Stimulated activated CD4-positive, alpha-beta T cell treated with anti-CD3 and anti-CD28 coated beads, Interleukin-15, amount 100 ng/mL, for 24 hours (primary cell): ENCODE results near the gene SHROOM2.
"Not testable (repeated sequence)": the region's sequence is repeated elsewhere in the genome, so short reads cannot be mapped to it uniquely, and the experiment has no call there.

Source experiments
- DNase-seq: peaks from one replicate; pipeline ENCODE4 v3.0.0-alpha.2; 2020

SHROOM2 gene, protein sequence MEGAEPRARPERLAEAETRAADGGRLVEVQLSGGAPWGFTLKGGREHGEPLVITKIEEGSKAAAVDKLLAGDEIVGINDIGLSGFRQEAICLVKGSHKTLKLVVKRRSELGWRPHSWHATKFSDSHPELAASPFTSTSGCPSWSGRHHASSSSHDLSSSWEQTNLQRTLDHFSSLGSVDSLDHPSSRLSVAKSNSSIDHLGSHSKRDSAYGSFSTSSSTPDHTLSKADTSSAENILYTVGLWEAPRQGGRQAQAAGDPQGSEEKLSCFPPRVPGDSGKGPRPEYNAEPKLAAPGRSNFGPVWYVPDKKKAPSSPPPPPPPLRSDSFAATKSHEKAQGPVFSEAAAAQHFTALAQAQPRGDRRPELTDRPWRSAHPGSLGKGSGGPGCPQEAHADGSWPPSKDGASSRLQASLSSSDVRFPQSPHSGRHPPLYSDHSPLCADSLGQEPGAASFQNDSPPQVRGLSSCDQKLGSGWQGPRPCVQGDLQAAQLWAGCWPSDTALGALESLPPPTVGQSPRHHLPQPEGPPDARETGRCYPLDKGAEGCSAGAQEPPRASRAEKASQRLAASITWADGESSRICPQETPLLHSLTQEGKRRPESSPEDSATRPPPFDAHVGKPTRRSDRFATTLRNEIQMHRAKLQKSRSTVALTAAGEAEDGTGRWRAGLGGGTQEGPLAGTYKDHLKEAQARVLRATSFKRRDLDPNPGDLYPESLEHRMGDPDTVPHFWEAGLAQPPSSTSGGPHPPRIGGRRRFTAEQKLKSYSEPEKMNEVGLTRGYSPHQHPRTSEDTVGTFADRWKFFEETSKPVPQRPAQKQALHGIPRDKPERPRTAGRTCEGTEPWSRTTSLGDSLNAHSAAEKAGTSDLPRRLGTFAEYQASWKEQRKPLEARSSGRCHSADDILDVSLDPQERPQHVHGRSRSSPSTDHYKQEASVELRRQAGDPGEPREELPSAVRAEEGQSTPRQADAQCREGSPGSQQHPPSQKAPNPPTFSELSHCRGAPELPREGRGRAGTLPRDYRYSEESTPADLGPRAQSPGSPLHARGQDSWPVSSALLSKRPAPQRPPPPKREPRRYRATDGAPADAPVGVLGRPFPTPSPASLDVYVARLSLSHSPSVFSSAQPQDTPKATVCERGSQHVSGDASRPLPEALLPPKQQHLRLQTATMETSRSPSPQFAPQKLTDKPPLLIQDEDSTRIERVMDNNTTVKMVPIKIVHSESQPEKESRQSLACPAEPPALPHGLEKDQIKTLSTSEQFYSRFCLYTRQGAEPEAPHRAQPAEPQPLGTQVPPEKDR (N-terminal part only)

DNA sequence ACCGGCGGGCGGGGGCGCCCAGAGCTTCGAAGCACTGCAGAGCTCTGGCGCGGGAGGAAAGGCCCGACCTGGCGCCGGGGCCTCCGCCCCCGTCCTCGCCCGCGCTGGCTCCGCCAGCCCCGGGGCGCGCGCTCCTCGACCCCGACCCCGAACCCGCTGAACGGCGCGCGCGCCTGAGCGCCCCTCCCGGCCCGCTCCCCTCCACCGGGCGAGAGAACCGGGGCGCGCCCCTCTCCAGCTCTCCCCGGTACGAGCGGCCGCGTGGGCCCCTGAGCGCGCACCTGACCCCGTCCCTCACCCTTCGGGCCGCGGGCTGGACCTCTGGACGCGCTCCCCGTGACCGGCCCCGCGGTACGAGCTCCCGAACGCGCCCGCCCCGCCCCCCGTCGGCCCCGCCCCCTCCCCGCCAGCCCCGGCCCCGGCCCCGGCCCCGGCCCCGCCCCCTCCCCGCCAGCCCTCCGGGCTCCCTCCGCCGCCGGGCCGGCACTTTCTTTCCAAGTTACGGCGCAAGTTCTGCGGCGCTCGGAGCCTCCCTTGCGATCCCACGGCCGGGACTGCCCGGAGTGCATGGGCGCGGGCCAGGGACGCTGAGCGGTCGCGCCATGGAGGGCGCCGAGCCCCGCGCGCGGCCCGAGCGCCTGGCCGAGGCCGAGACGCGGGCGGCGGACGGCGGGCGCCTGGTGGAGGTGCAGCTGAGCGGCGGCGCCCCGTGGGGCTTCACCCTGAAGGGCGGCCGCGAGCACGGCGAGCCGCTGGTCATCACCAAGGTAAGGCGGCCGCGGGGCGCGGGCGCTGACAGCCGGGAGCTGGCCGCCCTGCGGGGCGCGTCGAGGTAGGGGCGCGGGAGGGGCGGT, at the start of gene SHROOM2:
SHROOM2 (plus strand) TSS at position 486 of the 854 bp plus-strand sequence; CDS start at position 603, 117 bp downstream.
- DNase-seq, result peak; percentile 10

DNA sequence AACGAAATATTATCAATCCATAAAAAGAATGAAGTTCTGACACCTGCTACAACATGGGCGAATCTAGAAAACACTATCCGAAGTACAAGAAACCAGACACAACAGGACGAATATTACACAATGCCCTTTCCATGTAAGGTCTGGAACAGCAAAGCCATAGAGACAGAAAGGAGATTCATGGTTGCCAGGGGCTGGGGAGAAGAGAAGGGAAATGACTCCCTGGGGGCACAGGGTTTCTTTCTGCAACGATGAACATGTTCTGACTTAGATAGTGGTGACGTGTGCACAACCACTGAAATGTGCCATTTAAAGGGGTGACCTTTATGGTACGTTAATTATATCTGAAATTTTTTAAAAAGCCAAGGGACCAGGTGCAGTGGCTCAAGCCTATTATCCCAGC, 48.9 kb upstream of the SHROOM2 start:
- no peak for DNase-seq

DNA sequence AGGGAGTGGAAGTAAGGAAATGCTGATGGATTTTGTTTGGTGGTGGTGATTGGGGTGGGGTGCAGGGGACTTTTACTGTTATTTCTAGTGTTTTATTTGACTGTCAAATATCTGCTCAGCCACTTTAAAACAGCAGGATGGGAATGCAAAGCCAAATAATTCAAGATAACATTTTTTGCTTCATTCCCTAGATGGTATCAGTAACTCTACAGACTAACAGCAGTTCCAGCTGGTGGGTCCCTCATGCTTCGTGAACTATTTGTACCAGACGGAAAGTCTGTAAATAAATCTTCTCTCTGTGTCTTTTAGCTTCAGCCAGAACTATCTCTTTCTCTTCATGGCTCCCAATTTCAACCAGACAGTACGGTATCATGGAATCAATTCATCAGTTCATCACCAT, 48.1 kb upstream of the SHROOM2 start:
- no peak for DNase-seq

DNA sequence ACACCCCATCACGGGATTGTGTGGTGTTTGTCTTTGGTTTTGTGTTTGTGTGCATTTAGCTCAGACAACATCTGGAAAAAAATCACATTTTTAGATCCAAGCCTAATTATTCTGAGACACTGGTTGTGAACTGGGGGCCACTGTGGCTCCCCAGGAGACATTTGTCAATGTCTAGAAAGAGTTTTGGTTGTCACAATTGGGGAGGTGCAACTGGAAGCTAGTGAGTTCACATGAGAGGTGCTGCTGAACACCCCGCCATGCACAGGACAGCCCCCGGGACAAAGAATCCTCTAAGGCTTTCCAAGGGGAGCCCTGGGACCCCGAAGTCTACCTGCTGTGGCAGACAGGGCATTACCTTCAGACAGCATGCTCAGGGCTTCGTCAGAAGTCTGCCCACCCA, 47.1 kb upstream of the SHROOM2 start:
- no peak for DNase-seq

DNA sequence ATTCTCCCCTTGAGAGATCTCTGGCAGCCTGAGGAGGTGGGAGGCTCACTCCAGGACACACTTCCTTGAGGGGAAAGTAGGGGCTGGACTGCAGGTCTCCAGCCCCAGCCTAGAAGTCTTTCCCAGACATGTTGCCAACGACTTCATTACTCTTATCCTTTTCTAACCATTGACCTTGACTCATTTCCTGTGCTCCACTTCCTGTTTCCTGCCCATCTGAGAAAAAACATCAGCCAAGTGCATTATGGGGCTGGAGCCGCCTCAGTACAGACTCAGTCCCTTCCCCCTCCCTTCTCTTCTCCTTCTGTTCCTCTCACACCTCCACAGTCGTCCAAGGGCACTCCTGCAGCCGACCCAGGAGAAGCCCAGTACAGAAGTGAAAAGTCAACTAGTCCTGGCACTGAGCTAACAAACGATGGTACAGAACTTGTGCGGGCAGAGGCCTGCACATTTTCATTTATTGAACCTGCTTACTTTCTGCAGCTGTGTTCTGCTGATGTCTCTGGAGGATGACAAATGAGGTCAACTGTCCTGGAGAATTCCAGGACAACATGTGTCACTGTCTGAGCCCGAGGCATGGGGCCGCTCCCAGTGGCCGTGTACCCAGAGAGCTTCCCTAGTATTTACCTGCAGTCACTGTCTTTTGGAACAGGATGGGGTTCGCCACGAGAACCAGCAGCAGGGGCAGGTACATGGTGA, 40.7 kb upstream of the SHROOM2 start:
- DNase-seq, result no peak

DNA sequence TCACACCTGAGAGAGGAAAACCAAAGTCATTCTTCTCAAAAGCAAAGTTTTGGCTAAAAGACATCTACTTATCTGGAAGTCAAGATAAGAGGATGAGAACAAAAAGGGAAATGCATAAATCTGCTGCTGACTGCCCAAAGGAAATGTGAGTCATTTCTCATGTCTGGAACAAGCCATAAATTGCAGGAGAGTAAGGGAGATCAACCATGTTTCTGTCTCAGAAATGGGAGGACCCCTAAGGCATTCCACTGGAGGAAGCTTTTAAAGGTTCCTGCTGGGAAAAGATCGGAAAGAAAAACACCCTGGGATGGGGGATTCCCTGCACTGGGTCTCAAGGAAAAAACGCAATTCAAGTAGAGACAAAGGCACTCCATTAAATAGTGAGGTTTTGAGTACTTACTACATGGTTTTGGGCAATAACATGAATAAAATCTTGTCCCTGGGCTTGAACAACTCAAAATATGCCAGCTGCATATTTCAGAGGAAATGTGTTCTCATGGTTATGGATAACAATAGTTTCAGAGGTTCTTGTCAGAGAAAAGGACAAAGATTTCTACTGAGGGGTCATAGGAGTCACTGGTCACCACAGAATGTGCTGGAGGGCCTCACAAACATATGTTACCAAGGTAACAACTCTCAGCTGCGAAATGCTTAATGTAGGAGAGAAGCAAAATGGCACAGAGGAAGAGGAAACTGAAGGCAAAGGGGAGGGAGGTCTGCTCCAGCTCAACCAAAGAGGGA, 39.9 kb upstream of the SHROOM2 start:
- no peak for DNase-seq

DNA sequence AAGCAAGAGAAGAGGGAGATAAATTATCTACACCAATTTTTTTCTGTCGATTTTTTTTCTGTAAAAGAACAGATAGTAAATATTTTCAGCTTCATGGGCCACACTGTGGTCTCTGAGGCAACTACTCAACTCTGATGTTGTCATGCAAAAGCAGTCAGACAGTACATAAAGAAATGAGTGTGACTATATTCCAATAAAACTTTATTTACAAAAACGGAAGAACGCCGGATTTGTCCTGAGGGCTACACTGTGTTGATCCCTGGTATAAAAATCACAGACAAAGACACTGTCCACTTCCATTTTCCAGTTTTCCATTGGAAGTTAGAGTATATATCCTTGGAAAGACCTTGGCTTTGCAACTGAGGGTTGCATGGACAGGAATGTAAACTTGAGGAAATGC, 38.6 kb upstream of the SHROOM2 start:
- no peak for DNase-seq

DNA sequence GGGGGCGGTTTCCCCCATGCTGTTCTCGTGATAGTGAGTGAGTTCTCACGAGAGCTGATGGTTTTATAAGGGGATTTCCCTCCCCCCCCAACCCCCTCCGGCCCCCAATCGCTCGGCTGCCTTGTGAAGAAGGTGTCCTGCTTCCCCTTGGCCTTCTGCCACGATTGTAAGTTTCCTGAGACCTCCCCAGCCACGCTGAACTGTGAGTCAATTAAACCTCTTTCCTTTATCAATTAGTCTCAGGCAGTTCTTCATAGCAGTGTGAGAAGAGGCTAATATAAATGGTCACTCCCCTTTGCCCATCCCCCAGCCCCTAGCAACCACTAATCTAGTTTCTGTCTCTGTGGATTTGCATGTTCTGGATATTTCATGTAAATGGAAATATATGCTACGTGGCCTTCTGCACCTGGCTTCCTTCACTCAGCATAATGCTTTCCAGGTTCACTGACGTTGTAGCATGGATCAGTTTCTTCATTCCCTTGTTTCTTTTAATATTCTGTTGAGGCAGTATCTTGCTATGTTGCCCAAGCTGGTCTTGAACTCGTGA, 37.0 kb upstream of the SHROOM2 start:
- DNase-seq, result no peak

DNA sequence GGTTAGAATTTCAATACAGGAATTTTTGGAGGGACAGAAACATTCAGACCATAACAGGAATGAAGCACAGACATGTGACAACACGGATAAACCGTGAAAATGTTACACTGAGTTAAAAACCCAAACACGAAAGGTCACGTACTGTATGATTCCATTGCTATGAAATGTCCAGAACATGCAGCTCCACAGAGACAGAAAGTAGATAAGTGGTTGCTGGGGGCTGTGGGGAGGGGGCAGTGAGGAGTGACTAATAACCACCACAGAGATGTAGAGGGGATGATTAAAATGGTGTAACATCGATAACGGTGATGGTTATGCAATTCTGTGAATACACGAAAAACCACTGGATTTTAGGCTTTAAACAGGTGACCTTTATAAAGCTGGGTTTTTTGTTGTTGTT, 28.9 kb upstream of the SHROOM2 start:
- no peak for DNase-seq

DNA sequence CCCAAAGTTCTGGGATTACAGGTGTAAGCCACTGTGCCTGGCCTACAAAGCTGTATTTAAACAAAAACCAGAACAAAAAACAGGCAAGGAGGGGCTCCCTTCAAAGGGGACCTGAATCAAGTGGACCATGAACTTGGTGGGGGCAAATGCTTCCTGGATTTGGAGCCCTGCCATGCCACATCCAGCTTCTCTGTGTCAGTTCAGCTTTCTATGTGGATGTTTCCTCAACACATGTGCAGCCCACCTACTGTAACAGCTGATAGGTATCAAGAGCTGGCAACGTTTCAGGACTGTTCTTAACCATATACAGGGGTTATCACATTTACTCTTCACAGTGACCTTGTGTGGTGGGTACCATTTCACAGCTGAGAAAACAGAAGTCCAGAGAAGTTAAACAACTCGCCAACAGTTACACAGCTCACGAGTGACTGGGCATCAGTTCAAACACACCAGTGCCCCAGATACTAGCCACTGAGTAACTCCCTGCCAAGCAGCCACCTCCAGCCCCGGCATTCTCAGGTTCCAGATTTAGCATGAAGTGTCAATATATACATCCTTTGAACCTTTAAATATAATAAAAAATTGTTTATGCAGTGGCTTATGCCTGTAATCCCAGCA, 28.1 kb upstream of the SHROOM2 start:
- no peak for DNase-seq

DNA sequence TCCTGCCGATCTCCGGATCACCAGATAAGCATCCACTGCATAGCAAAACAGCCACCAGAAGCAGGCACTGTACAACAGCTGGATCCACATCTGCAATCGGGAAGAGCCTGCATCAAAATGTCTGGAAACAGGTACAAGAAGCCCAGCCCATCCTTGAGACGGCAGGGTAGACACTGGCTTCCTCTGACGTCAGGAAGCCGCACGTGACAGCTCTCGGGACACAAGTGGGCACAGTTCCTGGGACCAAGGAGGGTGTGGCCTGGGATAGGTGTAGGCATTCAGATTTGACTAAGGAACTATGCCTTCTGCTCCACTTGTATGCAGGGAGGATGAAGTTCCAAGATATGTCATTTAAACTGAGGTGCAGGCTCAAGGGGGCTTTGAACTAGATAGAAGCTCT, 26.9 kb upstream of the SHROOM2 start:
- no peak for DNase-seq

DNA sequence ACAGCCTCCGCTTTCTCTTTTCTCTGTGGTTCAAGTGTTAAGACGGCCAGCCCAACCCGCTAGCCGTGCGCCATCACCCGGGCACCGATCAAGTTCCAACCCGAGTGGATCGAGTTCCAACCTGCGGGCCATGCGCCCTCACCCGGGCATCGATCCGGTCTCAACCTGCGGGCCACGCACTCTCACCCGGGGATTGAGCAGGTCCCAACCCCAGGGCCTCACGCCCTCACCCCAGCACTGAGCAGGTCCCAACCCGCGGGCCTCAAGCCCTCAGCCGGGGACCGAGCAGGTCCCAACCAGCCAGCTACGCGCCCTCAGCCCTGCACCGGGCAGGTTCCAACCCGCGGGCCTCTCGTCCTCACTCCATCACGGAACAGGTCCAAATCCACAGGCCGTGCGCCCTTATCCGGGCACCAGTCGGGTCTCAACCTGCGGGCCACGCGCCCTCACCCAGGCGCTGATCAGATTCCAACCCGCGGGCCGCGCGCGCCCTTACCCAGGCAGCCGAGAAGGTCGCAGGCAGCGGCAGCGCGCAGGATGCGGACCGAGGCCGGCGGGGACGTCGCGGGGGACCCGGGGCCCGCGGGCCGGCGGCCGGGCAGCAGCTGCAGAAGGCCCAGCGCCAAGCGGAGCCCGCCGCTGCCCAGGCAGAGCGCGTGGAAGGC, 21.0 kb upstream of the SHROOM2 start:
- DNase-seq, result no peak

DNA sequence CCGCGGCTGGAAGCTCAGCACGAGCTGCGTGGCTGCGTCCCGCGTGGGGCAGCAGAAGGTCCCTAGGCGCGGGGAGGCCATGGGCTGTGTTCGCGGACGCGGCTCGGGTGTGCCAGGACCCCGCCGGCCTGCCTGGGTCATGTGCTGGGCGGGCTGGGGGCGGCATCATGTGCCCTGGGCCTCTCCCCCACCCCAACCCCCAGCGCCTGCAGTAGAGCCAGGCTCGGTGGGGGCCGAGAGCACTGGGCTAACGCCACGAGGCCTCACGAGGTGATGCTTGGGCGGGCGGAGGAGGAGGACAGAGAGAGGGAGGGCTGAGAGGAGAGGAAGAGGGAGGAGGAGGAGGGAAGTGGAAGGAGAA, 20.5 kb upstream of the SHROOM2 start, which contains the start of gene GPR143:
GPR143 (minus strand) TSS at position 111 of the 361 bp plus-strand sequence; CDS start at position 81, 30 bp downstream.
- DNase-seq, result no peak

DNA sequence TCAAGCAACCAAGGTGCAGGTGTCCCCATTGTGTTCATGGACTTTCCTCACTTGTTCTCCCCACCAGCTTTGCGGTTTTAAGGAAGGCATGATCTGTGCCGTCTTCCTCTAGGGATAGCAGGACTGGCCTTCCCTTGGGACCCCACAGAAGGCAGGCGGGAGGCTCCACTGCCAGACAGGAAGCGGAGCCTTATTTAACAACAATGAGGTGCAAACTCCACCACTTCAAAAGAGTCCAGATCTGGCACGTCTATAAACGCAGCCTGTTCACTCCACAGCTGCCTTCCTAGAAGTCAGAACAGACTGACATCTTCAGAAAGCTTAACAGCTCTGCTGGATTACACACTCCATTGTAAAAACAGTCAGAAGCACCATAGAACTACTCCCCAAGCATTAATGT, 18.9 kb upstream of the SHROOM2 start:
- DNase-seq, result no peak

DNA sequence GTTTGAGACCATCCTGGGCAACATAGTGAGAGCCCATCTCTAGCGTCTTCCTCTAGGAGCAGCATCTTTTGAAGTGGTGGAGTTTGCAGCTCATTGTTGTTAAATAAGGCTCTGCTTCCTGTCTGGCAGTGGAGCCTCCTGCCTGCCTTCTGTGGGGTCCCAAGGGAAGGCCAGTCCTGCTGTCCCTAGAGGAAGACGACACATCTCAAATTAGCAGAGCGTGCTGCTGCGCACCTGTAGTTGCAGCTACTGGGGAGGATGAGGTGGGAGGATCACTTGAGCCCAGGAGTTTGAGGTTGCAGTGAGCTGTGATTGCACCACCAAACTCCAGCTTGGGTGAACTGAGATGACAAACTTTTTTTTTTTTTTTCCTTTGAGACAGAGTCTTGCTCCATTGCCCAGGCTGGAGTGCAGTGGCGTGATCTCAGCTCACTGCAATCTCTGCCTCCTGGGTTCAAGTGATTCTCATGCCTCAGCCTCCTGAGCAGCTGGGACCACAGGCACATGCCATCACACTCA, 17.8 kb upstream of the SHROOM2 start:
- DNase-seq, result not testable (repeated sequence)

DNA sequence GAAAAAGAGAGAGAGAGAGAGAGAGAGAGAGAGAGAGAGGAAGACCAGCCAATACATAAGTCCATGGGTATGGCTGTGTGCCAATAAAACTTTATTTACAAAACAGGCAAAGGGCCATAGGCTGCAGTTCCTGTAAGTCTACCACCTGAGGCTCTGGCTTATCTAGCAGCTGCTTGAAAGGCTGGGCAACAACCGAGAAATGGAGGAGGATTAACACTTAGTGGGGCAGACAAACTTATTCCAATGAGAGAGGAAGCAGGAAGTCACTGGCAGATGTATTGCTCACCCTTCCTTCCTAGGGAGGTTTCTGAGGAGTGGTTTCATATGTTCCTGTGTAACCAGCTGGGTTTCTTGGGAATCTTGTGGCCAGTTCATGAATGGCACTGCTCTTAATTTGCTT, 15.9 kb upstream of the SHROOM2 start:
- DNase-seq, result no peak

DNA sequence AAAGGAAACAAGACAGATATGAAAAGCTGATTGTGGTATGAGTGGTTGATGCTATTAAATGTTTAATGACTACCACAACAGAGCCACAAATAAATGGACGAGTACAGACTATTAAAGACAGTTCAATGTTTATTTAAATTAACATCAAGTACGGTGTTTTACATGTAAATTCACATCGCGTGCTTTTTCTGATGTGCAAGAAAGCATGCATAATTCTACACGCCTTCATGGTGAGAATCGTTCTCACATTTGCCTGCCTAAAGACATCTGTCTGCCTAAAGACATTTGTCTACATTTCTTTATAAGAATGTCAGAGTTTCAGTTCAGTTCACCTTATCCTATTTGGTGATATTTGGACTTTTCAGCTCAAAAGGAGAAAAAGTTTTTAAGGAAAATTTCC, 13.3 kb upstream of the SHROOM2 start:
- DNase-seq, result no peak

DNA sequence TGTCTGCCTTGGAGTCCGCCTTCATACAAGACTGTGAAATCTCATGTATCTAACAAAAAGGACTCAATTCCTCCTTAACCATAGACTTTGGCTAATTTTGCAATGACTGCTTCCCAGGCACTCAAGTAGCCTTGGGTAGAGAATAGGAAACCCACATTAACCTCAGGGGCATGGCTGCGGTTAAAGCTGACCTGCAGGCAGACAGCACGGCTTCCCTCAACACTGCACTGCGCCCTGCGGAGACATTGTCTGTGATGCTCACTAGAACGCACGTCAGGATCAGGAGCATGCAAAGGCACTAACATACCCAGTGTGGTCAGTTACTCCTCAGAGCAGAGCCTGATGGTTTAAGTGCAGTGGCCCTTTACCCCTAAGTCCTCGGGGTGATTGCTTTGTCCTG, 10.3 kb upstream of the SHROOM2 start:
- no peak for DNase-seq

DNA sequence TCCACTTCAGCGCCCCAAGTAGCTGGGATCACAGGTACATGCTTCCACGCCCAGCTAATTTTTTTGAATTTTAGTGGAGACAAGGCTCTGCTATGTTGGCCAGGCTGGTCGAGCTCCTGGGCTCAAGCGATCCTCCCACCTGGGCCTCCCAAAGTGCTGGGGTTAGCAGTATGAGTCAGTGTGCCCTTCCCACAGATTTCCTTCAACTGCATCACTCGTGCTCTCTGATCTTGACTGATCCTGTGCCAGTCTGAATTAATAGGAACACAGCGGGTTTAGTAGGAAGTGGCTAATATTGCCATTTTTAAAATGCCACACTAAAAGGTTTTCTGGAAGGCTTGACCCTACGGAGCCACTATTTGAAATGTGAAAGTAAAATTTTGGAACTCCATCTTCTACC, 4.3 kb upstream of the SHROOM2 start:
- no peak for DNase-seq
